Measurements from ENCODE around the gene CLRN3.

The CLRN3 gene

DNA sequence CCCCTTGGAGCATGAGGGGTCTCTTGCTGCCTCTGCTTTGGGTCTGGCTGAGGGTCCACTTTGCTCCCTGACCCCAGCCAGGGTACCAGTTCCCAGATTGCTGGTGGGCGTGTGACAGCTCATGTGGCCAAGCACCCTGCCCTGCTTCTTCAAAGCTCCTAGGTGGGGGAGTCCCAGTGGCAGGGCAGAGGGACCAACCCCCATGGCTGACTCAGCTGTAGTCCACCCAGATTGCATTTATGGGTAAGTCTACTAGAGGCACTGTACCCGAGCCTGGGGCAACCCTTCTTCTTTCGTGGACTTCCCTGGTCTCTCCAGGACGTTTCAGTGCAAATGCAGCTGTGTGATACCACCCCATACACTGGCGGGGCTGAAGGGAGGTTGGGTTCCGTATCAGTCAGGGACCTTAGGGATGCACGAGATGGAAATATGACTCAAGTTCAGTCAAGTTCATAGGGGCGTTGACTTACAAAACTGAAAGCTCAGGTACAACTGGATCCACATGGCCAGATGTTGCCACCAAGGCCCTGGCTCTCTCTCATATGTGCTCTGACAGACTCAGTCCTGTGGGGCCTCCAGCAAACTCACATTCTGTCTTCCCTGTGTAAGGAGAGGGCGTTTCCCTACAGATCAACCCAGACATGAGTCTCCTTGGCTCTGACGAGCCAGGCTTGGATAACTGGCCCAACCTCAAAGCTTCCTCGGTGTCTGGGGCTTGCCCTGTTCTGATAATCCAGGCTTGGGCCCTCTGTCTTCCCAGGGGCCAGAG is 27.7 kb upstream of the CLRN3 start:
- H3K4me3 ChIP-seq (ENCODE audit: low read depth, low read length): no peak overlapping the region
- DNase-seq (ENCODE audit: low read depth): no peak

GRCh38 chr10:127919418-127920271 is 26.9 kb upstream of the CLRN3 start:
- DNase-seq (ENCODE audit: low read depth): no peak
- no peak overlapping the region for H3K4me3 ChIP-seq (ENCODE audit: low read depth, low read length)

- DNase-seq (ENCODE audit: low read depth): no peak
- no peak overlapping the region for H3K4me3 ChIP-seq (ENCODE audit: low read depth, low read length)
Observed at GRCh38 chr10:127918572-127918971, 25.8 kb upstream of the CLRN3 start.

- no peak for DNase-seq (ENCODE audit: low read depth)
- no peak overlapping the region for H3K4me3 ChIP-seq (ENCODE audit: low read depth, low read length)
Observed at GRCh38 chr10:127916826-127917225, 24.1 kb upstream of the CLRN3 start.

DNA sequence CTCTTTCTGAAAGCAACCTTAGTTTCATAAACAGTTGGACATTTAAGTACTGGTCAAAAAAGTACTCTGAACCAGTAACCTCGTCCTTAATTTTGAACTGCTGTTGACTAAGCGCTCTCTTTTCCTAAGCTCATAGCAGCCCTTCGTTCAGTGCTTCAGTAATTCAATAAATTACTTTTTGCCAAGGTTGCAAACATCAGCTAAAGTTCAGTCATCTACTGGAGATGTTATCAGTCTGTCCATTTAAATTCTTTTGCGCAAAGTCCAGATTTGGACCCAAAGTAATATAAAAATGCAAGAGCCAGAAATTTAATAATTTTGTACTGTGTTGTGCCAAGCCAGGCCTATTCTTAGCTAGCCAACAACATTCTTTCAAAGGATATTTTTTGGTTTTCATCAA is 22.6 kb upstream of the CLRN3 start:
- no peak for DNase-seq (ENCODE audit: low read depth)
- no peak overlapping the region for H3K4me3 ChIP-seq (ENCODE audit: low read depth, low read length)

DNA sequence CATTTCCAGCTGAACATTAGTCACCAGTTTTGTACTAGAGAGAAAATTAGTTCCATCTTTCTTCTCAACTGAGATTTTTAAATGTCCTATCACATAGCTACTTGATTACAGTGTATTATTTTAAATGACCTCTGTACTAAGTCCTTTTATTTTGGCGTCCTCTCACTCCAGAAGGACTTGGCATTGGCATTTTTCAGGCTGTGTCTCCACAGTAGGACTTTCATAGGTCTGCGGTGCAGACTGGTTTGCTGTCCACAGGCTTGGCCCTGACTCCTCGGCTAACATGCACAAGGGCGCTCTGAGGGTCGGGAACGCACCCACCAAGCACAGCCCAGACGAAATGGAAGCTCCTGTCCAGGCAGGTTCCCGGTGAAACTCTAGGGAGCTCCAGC is 20.6 kb upstream of the CLRN3 start:
- no peak for DNase-seq (ENCODE audit: low read depth)

GRCh38 chr10:127912607-127913367 is 20.0 kb upstream of the CLRN3 start:
- DNase-seq (ENCODE audit: low read depth): no peak

More for the DNA sequence above, 20.6 kb upstream of the CLRN3 start:
- H3K4me3 ChIP-seq (ENCODE audit: low read depth, low read length): no peak overlapping the region

GRCh38 chr10:127911867-127912257 is 19.1 kb upstream of the CLRN3 start:
- no peak overlapping the region for H3K4me3 ChIP-seq (ENCODE audit: low read depth, low read length)
- DNase-seq (ENCODE audit: low read depth): no peak

More at GRCh38 chr10:127912607-127913367, 20.0 kb upstream of the CLRN3 start:
- no peak overlapping the region for H3K4me3 ChIP-seq (ENCODE audit: low read depth, low read length)

DNA sequence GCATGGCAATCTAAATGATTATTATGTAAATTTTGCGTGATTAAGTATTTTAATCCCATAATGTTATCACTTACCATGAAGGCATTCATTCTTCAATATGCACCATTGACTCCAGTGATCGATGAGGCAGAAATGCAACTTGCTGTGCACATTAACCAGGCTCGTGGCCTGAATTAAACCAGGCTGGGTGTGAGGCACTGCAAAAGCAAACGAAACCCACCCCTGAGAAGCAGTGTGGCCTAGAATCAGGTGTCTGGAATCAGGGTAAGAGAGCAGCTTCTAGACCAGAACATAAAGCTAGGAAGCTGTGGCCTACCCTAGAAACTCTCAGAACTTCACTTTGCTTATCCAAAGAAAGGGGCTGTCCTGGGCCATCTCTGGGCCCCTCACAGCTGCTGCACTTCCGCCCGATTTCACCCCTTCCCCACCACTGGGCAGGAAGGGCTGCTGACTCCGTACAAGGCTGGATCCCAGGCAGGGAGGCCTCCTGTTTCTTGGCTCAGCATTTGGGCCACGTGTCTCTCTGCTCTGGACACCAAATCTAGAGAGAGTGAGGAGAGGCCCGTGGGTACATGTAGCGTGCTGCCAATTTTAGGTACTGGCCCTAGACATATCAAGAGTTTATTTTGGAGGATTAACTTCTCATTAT is 18.6 kb upstream of the CLRN3 start:
- no peak for DNase-seq (ENCODE audit: low read depth)
- H3K4me3 ChIP-seq (ENCODE audit: low read depth, low read length): no peak overlapping the region

GRCh38 chr10:127910464-127910770 is 17.7 kb upstream of the CLRN3 start:
- DNase-seq (ENCODE audit: low read depth): no peak
- H3K4me3 ChIP-seq (ENCODE audit: low read depth, low read length): no peak overlapping the region

- H3K4me3 ChIP-seq (ENCODE audit: low read depth, low read length): no peak overlapping the region
Observed at GRCh38 chr10:127909716-127910463, 17.1 kb upstream of the CLRN3 start.

GRCh38 chr10:127908959-127909267 is 16.2 kb upstream of the CLRN3 start:
- DNase-seq (ENCODE audit: low read depth): no peak
- no peak overlapping the region for H3K4me3 ChIP-seq (ENCODE audit: low read depth, low read length)

More at GRCh38 chr10:127909716-127910463, 17.1 kb upstream of the CLRN3 start:
- no peak for DNase-seq (ENCODE audit: low read depth)

DNA sequence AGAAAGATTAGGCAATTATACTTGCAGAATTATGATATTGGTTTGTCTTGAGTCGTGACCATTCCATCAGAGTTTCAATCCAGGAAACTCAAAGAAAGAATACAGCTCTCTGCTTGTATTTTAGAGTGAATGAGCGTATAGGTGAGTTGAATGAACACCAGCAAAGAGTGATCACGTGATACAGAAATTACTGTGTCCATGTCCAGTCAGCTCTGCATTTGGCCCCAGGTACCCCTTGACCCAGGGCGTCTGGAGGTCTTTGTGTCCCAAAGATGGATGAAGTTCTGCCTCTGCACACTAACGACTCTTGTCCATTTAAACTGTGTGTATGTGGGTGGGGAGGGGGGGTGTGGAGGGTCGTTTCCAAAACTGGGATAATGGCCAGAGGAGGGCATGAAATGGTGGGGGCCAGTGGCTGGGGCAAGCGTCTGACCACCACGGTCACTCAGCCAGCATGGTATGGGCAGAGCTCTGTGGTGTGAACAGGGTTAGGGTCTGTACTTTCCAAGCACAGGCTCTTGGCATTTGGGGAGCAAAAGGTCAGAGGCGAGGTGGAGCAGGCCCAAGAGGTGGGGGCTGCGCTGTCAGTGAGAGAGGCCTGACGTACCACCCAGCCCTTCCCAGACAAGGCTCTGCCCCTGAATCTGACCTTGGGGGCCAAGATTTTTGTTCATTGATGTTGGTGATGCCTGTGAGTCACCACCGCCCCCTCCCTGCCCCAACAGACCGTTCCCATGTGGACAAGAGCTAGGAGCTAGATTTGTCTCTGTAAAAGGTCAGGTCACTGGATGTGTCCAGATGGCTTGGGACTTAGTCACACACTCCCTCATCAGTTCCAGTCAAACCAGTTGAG is 15.6 kb upstream of the CLRN3 start:
- no peak for DNase-seq (ENCODE audit: low read depth)
- H3K4me3 ChIP-seq (ENCODE audit: low read depth, low read length): no peak overlapping the region

GRCh38 chr10:127907411-127908105 is 14.8 kb upstream of the CLRN3 start:
- no peak for DNase-seq (ENCODE audit: low read depth)
- peak overlapping the region; percentile 47 for H3K4me3 ChIP-seq (ENCODE audit: low read depth, low read length)

- no peak for DNase-seq (ENCODE audit: low read depth)
- peak within 1 kb of the TSS; percentile 47 for H3K4me3 ChIP-seq (ENCODE audit: low read depth, low read length)
Observed at GRCh38 chr10:127906548-127907377, 14.0 kb upstream of the CLRN3 start, which contains the start of gene PTPRE. PTPRE (plus strand) TSS chr10:127907103; CDS start chr10:128040882, 133,779 bp downstream.

GRCh38 chr10:127905848-127906261 is 13.1 kb upstream of the CLRN3 start:
- no peak overlapping the region for H3K4me3 ChIP-seq (ENCODE audit: low read depth, low read length)
- DNase-seq (ENCODE audit: low read depth): no peak
